SK-N-MC (cell line): ENCODE data around the gene OR51E1.

Experiments used
- EZH2 ChIP-seq: fragments of 200-600 bp; sonication (generic); IDR thresholded peaks from one replicate; pipeline ENCODE4 v1.6.1; 2017; ENCODE audit warnings: antibody characterized with exemption
- POLR2AphosphoS5 ChIP-seq: IDR thresholded peaks from 2 replicates; pipeline ENCODE4 v1.6.1; 2012; ENCODE audit warnings: mild to moderate bottlenecking, low read depth, low read length, borderline replicate concordance

- TF ChIP-seq POLR2AphosphoS5 (no peak), EZH2 (no peak)
These were observed 19.1 kb downstream of the OR51E1 start for GRCh38 chr11:4662876-4663275.
